Glutamatergic neuron (in vitro differentiated cells): ENCODE data around the gene COMMD1. TPM values are rescaled to one million over a fixed set of nuclear protein-coding genes. Genes with fewer than 3 reads are reported as not detected.
"Not testable (repeated sequence)": the region's sequence is repeated elsewhere in the genome, so short reads cannot be mapped to it uniquely, and the experiment has no call there.

ENCODE experiments used
- DNase-seq: peaks from one replicate; pipeline ENCODE4 v3.0.0; 2022
- H3K27ac Mint-ChIP-seq: one replicate; pipeline ENCODE4 v1.8.0; 2020; ENCODE audit warnings: mild to moderate bottlenecking, mixed read lengths, inconsistent platforms; ENCODE audit not compliant: unreplicated experiment
- H3K27me3 Mint-ChIP-seq: one replicate; pipeline ENCODE4 v1.8.0; 2020; ENCODE audit warnings: mild to moderate bottlenecking, moderate library complexity, mixed read lengths, inconsistent platforms; ENCODE audit not compliant: unreplicated experiment
- H3K36me3 Mint-ChIP-seq: one replicate; pipeline ENCODE4 v1.8.0; 2020; ENCODE audit warnings: mild to moderate bottlenecking, mixed read lengths, inconsistent platforms; ENCODE audit not compliant: unreplicated experiment
- H3K4me1 Mint-ChIP-seq: one replicate; pipeline ENCODE4 v1.8.0; 2020; ENCODE audit warnings: mild to moderate bottlenecking, low read depth, mixed read lengths, inconsistent platforms; ENCODE audit not compliant: unreplicated experiment
- H3K4me3 Mint-ChIP-seq: one replicate; pipeline ENCODE4 v1.8.0; 2020; ENCODE audit warnings: mild to moderate bottlenecking, mixed read lengths, inconsistent platforms; ENCODE audit not compliant: unreplicated experiment
- H3K9me3 Mint-ChIP-seq: one replicate; pipeline ENCODE4 v1.8.0; 2020; ENCODE audit warnings: mild to moderate bottlenecking, moderate library complexity, mixed read lengths, inconsistent platforms; ENCODE audit not compliant: unreplicated experiment
- total RNA-seq: library from RNA; stranded (reverse); fragmentation: NEBNext Ultra II Directional; extraction: Animal tissue kit (Norgen Biotek cat#: 25700); gene quantifications from one replicate; pipeline ENCODE4 v1.2.1, GENCODE V29; 2021; ENCODE audit not compliant: unreplicated experiment
- TF ChIP-seq, protein P1 (sequence below): fragments of 200-600 bp; sonication (generic); IDR thresholded peaks from one replicate; pipeline ENCODE4 v1.5.0; 2021; ENCODE audit not compliant: partially characterized antibody, unreplicated experiment

The COMMD1 gene
- total RNA-seq, 1 donor from 2014 or later: 48.2 TPM

DNA sequence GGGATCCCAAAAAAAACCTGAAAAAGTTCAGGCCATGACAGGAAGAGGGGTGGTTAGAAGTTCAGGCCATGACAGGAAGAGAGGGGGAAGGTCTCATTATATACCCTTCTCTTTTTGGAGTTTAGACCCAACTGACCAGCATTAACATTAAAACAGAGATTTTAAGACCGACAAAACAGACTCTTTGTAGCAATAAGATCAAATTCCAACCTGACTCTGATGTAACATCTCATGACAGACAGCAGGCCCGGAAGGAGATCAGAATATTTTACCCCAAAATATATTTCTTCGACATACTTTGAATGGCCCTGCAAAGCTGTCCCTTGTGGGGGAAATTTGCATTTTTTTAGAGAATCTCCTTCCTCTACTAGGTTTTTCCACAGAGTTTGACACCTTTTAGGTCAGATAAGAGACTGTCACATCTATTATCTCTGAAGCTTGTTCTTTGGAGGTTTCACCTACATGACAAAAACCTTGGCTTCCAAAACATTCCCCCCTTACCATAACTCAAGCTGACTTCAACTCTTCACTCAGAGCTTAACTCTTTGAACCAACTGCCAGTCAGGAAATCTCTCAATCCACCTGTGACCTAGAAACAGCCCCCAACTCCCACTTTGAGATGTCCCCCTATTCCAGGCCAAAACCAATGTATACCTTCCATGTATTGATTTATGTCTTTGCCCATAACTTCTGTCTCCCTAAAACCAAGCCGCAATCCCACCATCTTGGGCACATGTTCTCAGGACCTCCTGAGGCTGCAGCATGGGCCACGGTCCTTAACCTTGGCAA is 239.4 kb downstream of the COMMD1 start:
- TF ChIP-seq, protein P1, sequence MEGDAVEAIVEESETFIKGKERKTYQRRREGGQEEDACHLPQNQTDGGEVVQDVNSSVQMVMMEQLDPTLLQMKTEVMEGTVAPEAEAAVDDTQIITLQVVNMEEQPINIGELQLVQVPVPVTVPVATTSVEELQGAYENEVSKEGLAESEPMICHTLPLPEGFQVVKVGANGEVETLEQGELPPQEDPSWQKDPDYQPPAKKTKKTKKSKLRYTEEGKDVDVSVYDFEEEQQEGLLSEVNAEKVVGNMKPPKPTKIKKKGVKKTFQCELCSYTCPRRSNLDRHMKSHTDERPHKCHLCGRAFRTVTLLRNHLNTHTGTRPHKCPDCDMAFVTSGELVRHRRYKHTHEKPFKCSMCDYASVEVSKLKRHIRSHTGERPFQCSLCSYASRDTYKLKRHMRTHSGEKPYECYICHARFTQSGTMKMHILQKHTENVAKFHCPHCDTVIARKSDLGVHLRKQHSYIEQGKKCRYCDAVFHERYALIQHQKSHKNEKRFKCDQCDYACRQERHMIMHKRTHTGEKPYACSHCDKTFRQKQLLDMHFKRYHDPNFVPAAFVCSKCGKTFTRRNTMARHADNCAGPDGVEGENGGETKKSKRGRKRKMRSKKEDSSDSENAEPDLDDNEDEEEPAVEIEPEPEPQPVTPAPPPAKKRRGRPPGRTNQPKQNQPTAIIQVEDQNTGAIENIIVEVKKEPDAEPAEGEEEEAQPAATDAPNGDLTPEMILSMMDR: no peak
- H3K9me3 Mint-ChIP-seq: no peaks in the 10 kb centered on the region
- H3K27me3 Mint-ChIP-seq: peaks cover 2% of the 10 kb centered on the region
- DNase-seq: no peak
- no peak overlapping the region for H3K27ac Mint-ChIP-seq
- no peak overlapping the region for H3K4me3 Mint-ChIP-seq
- H3K4me1 Mint-ChIP-seq: peaks cover 3% of the 10 kb centered on the region
- H3K36me3 Mint-ChIP-seq: no peaks in the 10 kb centered on the region

DNA sequence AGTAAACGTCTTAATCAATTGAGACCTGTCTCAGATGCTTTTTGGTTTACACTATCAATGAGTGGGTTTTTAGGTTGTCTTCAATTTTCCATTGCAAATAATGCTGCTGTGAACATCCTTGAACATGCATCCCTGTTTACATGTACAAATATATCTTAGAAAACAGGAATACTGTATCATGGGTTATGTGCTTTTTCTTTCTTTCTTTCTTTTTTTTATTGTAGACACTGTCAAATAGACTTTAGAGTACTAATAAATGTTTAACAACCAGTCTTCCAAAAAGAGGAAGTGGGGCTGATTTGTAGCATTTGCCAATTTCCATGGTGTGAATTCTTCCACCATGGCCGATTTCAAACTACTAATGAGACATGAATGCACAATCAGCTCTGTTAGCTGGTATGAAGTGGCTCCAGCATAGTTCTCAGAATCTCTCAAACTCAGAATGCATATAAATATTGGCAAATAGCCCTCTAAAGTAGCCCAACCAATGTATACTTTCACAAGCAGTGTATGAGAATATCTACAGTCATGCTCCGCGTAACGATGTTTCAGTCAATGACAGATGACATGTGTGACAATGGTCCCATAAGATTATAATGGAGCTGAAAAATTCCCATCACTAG is 240.1 kb downstream of the COMMD1 start:
- Mint-ChIP-seq H3K36me3 (no peaks in the 10 kb centered on the region), H3K4me3 (no peak overlapping the region), H3K9me3 (no peaks in the 10 kb centered on the region), H3K27me3 (peaks cover 2% of the 10 kb centered on the region), H3K27ac (no peak overlapping the region), H3K4me1 (peaks cover 3% of the 10 kb centered on the region)
- TF ChIP-seq, protein P1: no peak
- no peak for DNase-seq

DNA sequence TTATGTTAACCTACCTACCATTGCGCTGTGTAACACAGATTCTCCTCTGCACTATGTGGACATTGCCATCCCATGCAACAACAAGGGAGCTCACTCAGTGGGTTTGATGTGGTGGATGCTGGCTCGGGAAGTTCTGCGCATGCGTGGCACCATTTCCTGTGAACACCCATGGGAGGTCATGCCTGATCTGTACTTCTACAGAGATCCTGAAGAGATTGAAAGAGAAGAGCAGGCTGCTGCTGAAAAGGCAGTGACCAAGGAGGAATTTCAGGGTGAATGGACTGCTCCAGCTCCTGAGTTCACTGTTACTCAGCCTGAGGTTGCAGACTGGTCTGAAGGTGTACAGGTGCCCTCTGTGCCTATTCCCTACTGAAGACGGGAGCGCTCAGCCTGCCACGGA is 241.3 kb downstream of the COMMD1 start:
- not testable (repeated sequence) for H3K4me3 Mint-ChIP-seq, DNase-seq, H3K9me3 Mint-ChIP-seq, H3K27me3 Mint-ChIP-seq, H3K36me3 Mint-ChIP-seq, H3K4me1 Mint-ChIP-seq, H3K27ac Mint-ChIP-seq

DNA sequence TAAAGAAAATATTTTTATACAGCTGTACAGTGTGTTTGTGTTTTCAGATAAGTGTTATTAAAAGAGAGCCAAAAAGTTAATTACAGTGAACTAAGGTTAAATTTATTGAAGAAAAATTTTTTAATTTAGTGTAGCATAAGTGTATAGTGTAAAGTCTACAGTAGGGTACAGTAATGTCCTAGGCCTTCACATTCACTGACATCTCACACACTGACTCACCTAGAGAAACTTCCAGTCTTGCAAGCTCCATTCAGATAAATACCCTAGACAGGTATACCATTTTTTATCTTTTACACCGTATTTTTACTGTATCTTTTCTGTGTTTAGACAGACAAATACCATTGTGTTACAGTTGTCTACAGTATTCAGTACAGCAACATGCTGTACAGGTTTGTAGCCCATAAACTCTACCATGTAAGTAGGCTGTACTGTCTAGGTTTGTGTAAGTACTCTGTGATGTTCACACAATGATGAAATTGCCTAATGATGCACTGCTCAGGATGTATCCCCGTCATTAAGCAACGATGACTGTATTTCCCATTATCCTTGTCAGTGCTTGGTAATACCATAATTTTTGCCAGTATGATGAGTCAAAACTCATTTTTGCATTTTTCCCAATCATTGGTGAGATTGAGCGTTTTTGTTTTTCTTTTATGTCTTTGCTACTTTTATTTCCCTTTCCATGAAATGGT is 242.3 kb downstream of the COMMD1 start:
- Mint-ChIP-seq H3K36me3 (peaks cover 7% of the 10 kb centered on the region), H3K9me3 (peaks cover 2% of the 10 kb centered on the region), H3K27ac (no peak overlapping the region), H3K27me3 (peaks cover 2% of the 10 kb centered on the region), H3K4me3 (no peak overlapping the region), H3K4me1 (no peaks in the 10 kb centered on the region)
- no peak for DNase-seq
- TF ChIP-seq, protein P1: no peak

DNA sequence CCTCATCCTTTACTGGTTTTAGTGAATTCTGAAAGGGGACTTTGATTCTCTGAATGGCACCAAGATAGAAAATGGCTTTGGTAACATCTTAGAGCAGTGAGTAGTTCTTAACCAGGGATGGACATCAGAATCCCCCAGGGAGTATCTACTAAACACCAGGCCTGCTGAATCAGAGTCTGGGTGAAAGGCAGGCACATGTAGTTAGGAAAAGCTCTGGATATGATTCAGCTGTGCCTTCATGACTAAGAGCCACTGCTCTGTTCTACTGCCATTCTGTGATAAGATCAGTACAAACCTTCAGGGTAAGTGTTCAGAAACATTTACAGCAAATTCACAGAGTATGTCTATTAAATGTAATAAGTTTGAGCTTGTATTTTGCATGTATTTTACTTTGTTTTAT is 244.2 kb downstream of the COMMD1 start:
- H3K27me3 Mint-ChIP-seq: peaks cover 3% of the 10 kb centered on the region
- H3K9me3 Mint-ChIP-seq: peaks cover 2% of the 10 kb centered on the region
- no peak for DNase-seq
- H3K36me3 Mint-ChIP-seq: peaks cover 8% of the 10 kb centered on the region
- no peak overlapping the region for H3K27ac Mint-ChIP-seq
- H3K4me3 Mint-ChIP-seq: no peak overlapping the region
- TF ChIP-seq, protein P1: no peak
- H3K4me1 Mint-ChIP-seq: no peaks in the 10 kb centered on the region
